GM19467 (cell line): Measurements from ENCODE around the gene CLTCL1.
"Not testable (repeated sequence)": the region's sequence is repeated elsewhere in the genome, so short reads cannot be mapped to it uniquely, and the experiment has no call there.

Source experiments
- ATAC-seq: cut with Tn5 transposase; IDR thresholded peaks from one replicate; pipeline ENCODE4 v1.9.1; 2021; ENCODE audit warnings: mild to moderate bottlenecking, moderate library complexity; ENCODE audit not compliant: unreplicated experiment

The CLTCL1 gene

DNA sequence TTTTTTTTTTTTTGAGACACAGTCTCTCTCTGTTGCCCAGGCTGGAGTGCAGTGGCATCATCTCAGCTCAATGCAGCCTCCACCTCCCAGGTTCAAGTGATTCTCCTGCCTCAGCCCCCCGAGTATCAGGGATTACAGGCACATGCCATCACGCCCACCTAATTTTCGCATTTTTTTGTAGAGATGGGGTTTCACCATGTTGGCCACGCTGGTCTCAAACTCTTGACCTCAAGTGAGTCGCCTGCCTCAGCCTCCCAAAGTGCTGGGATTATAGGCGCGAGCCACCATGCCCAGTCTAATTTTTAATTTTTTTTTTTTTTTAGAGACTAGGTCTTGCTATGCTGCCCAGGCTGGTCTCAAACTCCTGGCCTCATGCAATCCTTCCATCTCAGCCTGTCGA lies 35.2 kb downstream of the CLTCL1 start:
- ATAC-seq: not testable (repeated sequence)

GRCh38 chr22:19253143-19253542 lies 38.4 kb downstream of the CLTCL1 start:
- no peak for ATAC-seq

DNA sequence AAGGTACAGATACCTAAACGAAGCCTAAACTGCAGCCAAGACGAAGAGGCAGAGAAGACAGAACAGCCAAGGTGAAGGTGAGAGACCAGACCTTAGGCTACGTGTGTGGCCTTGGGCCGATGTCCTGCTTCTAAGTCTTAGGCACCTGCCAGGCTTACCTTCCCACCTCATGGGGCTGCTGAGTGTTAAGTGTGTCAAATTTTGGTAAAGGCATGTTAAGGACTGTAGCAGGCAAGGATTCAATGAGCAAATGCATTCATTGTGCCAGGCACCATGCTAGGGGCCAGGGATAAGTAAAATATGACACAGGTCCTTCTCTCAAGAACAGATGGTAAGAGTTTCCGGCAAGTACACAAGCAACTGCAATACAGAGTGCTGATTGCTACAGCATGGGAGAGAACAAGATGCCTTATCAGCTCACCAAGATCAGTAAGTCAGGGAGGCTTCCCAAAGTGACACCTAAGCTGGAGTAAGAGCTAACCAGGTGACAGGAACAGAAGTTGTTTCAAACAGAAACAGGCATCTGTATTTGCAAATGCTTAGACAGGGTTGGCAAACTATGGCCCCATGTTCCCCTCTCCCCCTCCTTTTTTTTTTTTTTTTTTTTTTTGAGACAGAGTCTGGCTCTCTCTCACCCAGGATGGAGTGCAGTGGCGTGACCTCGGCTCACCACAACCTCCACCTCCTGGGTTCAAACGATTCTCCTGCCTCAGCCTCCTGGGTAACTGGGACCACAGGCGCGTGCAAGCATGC lies 46.7 kb downstream of the CLTCL1 start:
- ATAC-seq: no peak

GRCh38 chr22:19242699-19243098 lies 48.8 kb downstream of the CLTCL1 start:
- no peak for ATAC-seq

GRCh38 chr22:19241593-19241906 lies 50.0 kb downstream of the CLTCL1 start:
- ATAC-seq: no peak

- ATAC-seq: no peak
These were observed 50.5 kb downstream of the CLTCL1 start for GRCh38 chr22:19240813-19241592.

- no peak for ATAC-seq
These were observed 52.1 kb downstream of the CLTCL1 start for GRCh38 chr22:19239464-19239863.

GRCh38 chr22:19238900-19239299 lies 52.6 kb downstream of the CLTCL1 start:
- ATAC-seq: no peak

- no peak for ATAC-seq
These were observed 55.6 kb downstream of the CLTCL1 start for GRCh38 chr22:19235874-19236273.

DNA sequence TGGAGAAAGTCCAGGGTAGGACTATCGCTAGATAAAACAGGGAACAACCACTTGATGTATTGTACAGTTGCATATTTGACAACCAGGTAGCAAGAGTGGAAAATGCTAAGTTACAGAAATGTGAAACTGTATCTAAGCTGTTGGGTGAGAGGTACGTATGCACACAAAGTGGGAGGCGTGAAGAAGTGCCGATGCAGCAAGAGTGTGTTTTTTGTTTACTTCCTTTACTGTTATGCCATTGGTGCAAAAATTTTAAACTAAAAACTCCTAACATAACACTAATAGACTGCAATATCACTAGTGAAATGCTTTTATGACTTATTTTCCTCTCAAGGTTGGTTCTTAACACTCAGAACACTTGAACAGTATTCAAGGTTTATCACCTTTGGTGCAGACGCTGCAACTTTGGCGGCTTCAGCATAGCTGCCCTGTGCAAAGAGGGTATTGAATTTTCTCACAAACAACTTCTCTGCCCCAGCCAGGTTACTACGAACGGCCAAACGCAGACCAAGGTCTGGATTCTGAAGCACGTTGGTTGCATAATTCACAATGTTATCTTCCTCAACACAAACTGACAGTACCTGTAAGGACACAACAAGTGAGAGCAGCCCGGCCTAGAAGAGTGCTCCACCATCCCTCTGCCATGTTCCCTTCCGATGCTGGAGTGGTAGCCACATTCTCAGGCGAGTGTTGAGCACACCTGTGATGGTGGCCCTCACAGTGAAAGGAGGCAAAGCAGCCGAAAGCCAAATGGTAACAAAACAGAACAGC lies 57.2 kb downstream of the CLTCL1 start:
- ATAC-seq: no peak

GRCh38 chr22:19233189-19233661 lies 58.3 kb downstream of the CLTCL1 start:
- no peak for ATAC-seq

DNA sequence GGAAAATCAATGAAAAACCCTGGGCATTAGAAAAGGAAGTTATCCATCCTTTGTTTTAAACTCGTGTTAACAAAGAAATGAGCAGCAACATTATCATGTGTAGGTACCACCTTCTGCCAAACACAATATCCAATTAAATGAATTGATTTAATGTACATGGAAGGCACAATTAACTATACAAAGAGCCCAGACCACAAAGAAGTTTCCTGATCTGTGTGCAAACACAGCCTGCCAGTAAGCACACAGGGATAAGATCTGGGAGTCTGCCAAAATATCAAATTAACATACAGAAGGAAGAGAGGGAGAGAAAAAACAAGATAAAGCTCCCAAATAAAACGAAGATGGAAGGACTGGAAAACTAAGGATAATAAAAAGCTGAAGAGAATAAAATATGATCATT lies 58.9 kb downstream of the CLTCL1 start:
- no peak for ATAC-seq

- ATAC-seq: no peak
These were observed 59.5 kb downstream of the CLTCL1 start for GRCh38 chr22:19231986-19232385.

DNA sequence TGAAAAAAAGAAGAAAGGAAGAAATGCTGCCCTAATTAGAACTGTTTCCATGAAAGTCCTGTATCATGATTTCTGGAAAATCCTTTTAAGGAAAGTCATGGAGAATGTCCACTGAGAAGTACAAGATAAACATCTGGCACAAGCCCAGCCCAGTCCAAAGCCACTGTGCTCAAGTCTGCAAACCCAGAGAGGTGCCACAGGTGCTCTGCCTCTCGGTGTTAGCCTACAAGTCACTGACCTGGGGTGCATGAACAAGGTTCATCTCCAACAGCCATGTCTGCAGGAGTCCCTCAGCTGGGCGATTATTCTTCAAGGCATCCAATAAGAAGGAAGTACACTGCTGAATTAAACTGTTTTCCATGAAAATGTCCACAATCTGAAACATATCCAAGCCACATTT lies 61.9 kb downstream of the CLTCL1 start:
- ATAC-seq: no peak

DNA sequence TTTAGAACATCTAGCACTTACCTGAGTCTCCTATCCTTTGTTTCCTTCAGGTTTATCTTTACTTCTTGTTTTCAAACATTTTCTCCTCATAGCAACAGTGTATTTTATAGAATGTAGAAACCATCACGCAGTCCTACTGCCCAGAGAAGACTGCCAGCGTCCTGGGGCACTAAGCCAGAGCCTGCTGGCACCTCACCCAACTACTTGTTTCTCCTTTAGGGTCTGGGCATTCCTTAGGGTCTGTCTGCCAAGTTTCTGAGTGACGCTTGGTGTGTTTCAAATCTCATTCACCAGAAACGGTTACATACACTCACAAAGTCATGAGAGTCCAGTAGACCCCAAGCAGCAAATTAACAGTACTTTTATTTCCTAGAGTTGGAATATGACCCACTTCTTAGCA lies 63.3 kb downstream of the CLTCL1 start:
- no peak for ATAC-seq

DNA sequence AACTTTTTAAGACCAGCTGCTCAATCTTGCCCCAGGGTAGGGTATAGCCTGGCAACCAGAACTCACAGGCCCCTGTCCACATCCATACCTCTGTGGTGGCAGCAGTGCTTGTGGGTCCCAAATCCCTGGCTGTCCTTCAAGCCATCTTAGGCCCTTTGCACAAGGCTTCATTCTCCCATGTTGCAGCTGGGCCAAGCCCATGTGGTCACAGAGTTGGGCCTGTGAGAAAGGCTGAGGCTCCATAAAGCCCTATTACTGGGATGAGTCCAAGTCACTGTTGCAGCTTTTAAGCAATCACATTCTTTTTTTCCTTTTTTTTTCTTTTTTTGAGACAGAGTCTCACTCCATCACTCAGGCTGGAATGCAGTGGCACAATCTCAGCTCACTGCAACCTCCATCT lies 65.1 kb downstream of the CLTCL1 start:
- ATAC-seq: no peak

- ATAC-seq: no peak
These were observed 66.0 kb downstream of the CLTCL1 start for GRCh38 chr22:19225560-19225959.

DNA sequence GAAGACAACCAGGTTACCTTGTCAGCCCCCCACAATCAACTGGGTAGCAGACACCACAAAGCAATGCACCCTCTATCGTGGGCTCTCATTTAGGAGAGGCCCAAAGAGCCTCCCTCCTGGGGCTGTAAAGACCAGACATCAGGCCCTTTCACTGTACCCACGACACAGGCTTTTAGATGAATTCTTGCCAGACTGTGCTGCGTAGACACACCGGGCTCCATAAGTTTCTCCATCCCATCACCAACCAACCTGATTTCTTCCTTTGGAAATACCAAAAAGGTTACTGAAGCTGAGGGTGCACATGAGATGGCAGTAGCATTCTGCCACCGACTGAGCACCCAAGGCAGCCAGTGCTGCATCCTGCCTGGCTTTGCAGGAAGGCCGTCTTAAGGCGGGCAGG lies 66.5 kb downstream of the CLTCL1 start:
- ATAC-seq: no peak

DNA sequence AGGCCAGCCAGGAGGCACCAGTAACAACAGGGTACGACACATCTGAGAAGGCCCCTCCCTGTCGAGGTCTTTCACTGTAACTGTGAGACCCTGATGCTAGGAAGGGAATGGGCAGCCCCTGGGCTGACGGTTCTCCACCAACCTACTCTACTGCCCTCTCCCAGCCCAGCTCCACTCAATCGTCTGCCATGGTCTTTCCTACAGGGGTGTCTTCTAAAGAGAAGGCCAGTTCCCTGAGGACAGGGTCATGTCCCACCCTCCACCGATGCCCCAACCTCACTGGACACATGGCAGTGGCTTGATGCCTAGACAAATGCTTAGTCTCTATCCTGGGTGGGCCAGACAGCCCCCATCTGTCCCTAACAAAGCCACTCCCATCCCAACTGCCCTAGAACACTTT lies 67.0 kb downstream of the CLTCL1 start:
- ATAC-seq: no peak

DNA sequence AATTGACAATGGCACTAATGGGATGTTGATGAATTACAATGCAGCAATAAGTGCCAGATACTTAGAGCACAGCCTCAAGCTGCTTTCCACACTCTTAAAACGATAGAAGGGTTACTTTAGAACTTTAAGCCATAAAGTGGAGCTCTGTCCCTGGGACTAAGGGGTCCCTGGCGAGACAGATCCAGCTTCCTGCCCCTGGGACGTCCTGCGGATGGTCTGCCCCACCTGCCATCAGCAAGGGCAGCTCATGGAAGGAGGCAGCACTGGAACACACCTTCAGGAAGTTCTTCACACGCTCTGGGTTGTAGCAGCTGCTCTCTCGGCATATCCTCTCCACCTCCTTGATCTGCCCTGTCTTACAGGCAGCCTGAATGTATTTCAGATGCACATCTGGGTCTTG lies 67.9 kb downstream of the CLTCL1 start:
- ATAC-seq: no peak

DNA sequence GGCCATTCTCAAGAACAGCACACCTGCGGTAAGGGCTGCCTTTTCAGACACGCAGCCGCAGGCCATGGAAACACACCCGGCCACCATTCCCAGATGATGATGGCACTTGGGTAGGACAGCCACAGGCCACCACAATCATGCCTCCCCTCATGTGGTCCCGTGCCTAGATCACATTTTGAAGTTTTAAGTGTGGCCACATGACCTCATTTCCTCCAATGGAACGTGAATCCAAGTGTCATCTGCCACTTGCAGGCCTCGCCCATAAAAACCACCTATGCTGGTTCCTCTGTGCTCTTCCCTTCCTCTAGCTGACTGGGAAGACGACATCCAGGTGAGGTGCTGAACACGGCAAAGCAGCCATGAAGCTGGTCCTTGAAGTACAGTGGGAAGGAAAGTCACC lies 68.4 kb downstream of the CLTCL1 start:
- ATAC-seq: no peak
